Activated CD8-positive, alpha-beta T cell treated with anti-CD3 and anti-CD28 coated beads for 36 hours (primary cell): ENCODE results near the gene SCG2. TPM values are rescaled to one million over a fixed set of nuclear protein-coding genes. Genes with fewer than 3 reads are reported as not detected.

ENCODE experiments used
- ATAC-seq: fragments of 200-7000 bp; cut with Tn5 transposase; one replicate; pipeline ENCODE4 v1.10.0; 2021; ENCODE audit warnings: mild to moderate bottlenecking, moderate library complexity
- CTCF ChIA-PET: fragments of 350-600 bp; sonication (Branson Sonifier 250); formaldehyde crosslinking; loops from one replicate; lab custom pipeline; 2021; ENCODE audit warnings: antibody characterized with exemption; lab: Charles Lee
- POLR2A ChIA-PET: fragments of 350-600 bp; sonication (Branson Sonifier 250); formaldehyde crosslinking; loops from one replicate; lab custom pipeline; 2021; ENCODE audit warnings: antibody characterized with exemption; lab: Charles Lee
- DNase-seq: peaks from one replicate; pipeline ENCODE4 v3.0.0-alpha.2; 2020
- H3K27ac Mint-ChIP-seq: one replicate; pipeline ENCODE4 v1.8.0; 2021; ENCODE audit warnings: mild to moderate bottlenecking, mixed read lengths
- H3K27me3 Mint-ChIP-seq: one replicate; pipeline ENCODE4 v1.8.0; 2021; ENCODE audit warnings: mixed read lengths
- H3K36me3 Mint-ChIP-seq: one replicate; pipeline ENCODE4 v1.8.0; 2021; ENCODE audit warnings: low read depth, mixed read lengths
- H3K4me1 Mint-ChIP-seq: one replicate; pipeline ENCODE4 v1.8.0; 2021; ENCODE audit warnings: low read depth, mixed read lengths
- H3K4me3 Mint-ChIP-seq: one replicate; pipeline ENCODE4 v1.8.0; 2021; ENCODE audit warnings: mild to moderate bottlenecking, moderate library complexity, mixed read lengths
- H3K9me3 Mint-ChIP-seq: one replicate; pipeline ENCODE4 v1.8.0; 2021; ENCODE audit warnings: mixed read lengths
- CTCF ChIP-seq: fragments of 200-600 bp; IDR thresholded peaks from one replicate; pipeline ENCODE4 v1.8.0; 2022; ENCODE audit warnings: antibody characterized with exemption, mild to moderate bottlenecking
- intact Hi-C: fragments of 100-400 bp; cut with micrococcal nuclease; formaldehyde crosslinking; loops from one replicate; pipeline ENCODE4 v1.10.0; 2022
- total RNA-seq, 2 experiments: library from RNA; stranded (reverse); gene quantifications; one replicate each; pipeline ENCODE4 v1.2.3, GENCODE V29; 2021

SCG2 gene
- total RNA-seq, 2 experiments from 2014 or later, result not detected

GRCh38 chr2:223585666-223586065 is 16.5 kb downstream of the SCG2 start:
- Mint-ChIP-seq H3K9me3 (no peaks in the 10 kb centered on the region), H3K36me3 (no peaks in the 10 kb centered on the region), H3K27ac (no peak overlapping the region), H3K27me3 (no peaks in the 10 kb centered on the region), H3K4me1 (no peaks in the 10 kb centered on the region), H3K4me3 (no peak overlapping the region)
- CTCF ChIA-PET, result no interaction called here
- intact Hi-C loops, result no loop called here
- ATAC-seq, result no peak
- DNase-seq, result no peak
- POLR2A ChIA-PET, result no interaction called here
- no peak for TF ChIP-seq CTCF

- Mint-ChIP-seq H3K4me3 (no peak overlapping the region), H3K4me1 (no peaks in the 10 kb centered on the region), H3K9me3 (no peaks in the 10 kb centered on the region), H3K27me3 (no peaks in the 10 kb centered on the region), H3K36me3 (no peaks in the 10 kb centered on the region), H3K27ac (no peak overlapping the region)
- intact Hi-C loops, result no loop called here
- DNase-seq, result no peak
- ChIA-PET CTCF (no interaction called here), POLR2A (no interaction called here)
- no peak for TF ChIP-seq CTCF
- ATAC-seq, result no peak
Observed at GRCh38 chr2:223582001-223582400, 20.2 kb downstream of the SCG2 start.

GRCh38 chr2:223580951-223581350 is 21.2 kb downstream of the SCG2 start:
- H3K27me3 Mint-ChIP-seq, result no peaks in the 10 kb centered on the region
- ATAC-seq (no peak), DNase-seq (no peak)
- intact Hi-C loops, result no loop called here
- H3K36me3 Mint-ChIP-seq, result no peaks in the 10 kb centered on the region
- H3K27ac Mint-ChIP-seq, result no peak overlapping the region
- CTCF ChIA-PET, result no interaction called here
- H3K4me3 Mint-ChIP-seq, result no peak overlapping the region
- POLR2A ChIA-PET, result no interaction called here
- no peak for TF ChIP-seq CTCF
- no peaks in the 10 kb centered on the region for H3K9me3 Mint-ChIP-seq
- H3K4me1 Mint-ChIP-seq, result no peaks in the 10 kb centered on the region

GRCh38 chr2:223578846-223579245 is 23.3 kb downstream of the SCG2 start:
- no peak for TF ChIP-seq CTCF
- DNase-seq (no peak), ATAC-seq (no peak)
- H3K4me3 Mint-ChIP-seq, result no peak overlapping the region
- no peaks in the 10 kb centered on the region for H3K36me3 Mint-ChIP-seq
- H3K27me3 Mint-ChIP-seq, result no peaks in the 10 kb centered on the region
- intact Hi-C loops, result no loop called here
- no peaks in the 10 kb centered on the region for H3K9me3 Mint-ChIP-seq
- H3K27ac Mint-ChIP-seq, result no peak overlapping the region
- H3K4me1 Mint-ChIP-seq, result no peaks in the 10 kb centered on the region
- ChIA-PET POLR2A (no interaction called here), CTCF (interaction anchor here (1.3 kb wide), 1 partner anchor 22 kb away, joined by 3 read pairs; no protein-coding TSS in a partner anchor)

GRCh38 chr2:223576873-223577272 is 25.3 kb downstream of the SCG2 start:
- DNase-seq, result no peak
- H3K36me3 Mint-ChIP-seq, result no peaks in the 10 kb centered on the region
- CTCF ChIA-PET, result no interaction called here
- H3K4me3 Mint-ChIP-seq, result no peak overlapping the region
- TF ChIP-seq CTCF, result no peak
- POLR2A ChIA-PET, result no interaction called here
- H3K27ac Mint-ChIP-seq, result no peak overlapping the region
- no peaks in the 10 kb centered on the region for H3K27me3 Mint-ChIP-seq
- no peak for ATAC-seq
- no peaks in the 10 kb centered on the region for H3K9me3 Mint-ChIP-seq
- intact Hi-C loops, result no loop called here
- H3K4me1 Mint-ChIP-seq, result no peaks in the 10 kb centered on the region
